Aorta (tissue), 5 donors: ENCODE measurements around the gene PDCD1. TPM values are rescaled to one million over a fixed set of nuclear protein-coding genes. Genes with fewer than 3 reads are reported as not detected.

Source experiments
- ATAC-seq: fragments of 200-7000 bp; cut with Tn5 transposase; one replicate; pipeline ENCODE4 v1.9.1; 2022; ENCODE audit warnings: moderate library complexity; ENCODE audit not compliant: low FRiP score
- DNase-seq, 2 donors: peaks; one replicate each; pipeline ENCODE4 v3.0.0-alpha.2; 2020
- H3K27ac ChIP-seq, 2 donors: one replicate each; pipeline ENCODE4 v1.5.1; 2013; ENCODE audit warnings: low read length in 2 of 2, mild to moderate bottlenecking in 2 of 2, moderate library complexity in 2 of 2, control low read depth in 1 of 2, inconsistent platforms in 1 of 2, low read depth in 1 of 2
- H3K27me3 ChIP-seq, 2 donors: one replicate each; pipeline ENCODE4 v1.6.1; 2013; ENCODE audit warnings: control low read depth in 1 of 2, low read length in 1 of 2, mild to moderate bottlenecking in 1 of 2, moderate library complexity in 1 of 2; ENCODE audit not compliant: insufficient read depth in 2 of 2, control insufficient read depth in 1 of 2
- H3K36me3 ChIP-seq, 2 donors: one replicate each; pipeline ENCODE4 v1.6.1; 2013; ENCODE audit warnings: control low read depth in 1 of 2, low read length in 1 of 2, mild to moderate bottlenecking in 1 of 2; ENCODE audit not compliant: insufficient read depth in 2 of 2, control insufficient read depth in 1 of 2
- H3K4me1 ChIP-seq, 2 donors: one replicate each; pipeline ENCODE4 v1.6.1; 2013; ENCODE audit warnings: low read length in 2 of 2, control low read depth in 1 of 2, mild to moderate bottlenecking in 1 of 2, moderate library complexity in 1 of 2; ENCODE audit not compliant: insufficient read depth in 2 of 2, control insufficient read depth in 1 of 2
- H3K4me3 ChIP-seq, 2 donors: one replicate each; pipeline ENCODE4 v1.5.1; 2013; ENCODE audit warnings: low read length in 2 of 2, control low read depth in 1 of 2, mild to moderate bottlenecking in 1 of 2
- H3K9me3 ChIP-seq: one replicate; pipeline ENCODE4 v1.6.1; 2013; ENCODE audit warnings: mild to moderate bottlenecking, low read length; ENCODE audit not compliant: control insufficient read depth
- WGBS, 2 donors: extraction: QIAGEN DNeasy Blood & Tissue Kit; methylation state at CpG; one replicate each; pipeline ENCODE4 v1.1.7; 2013; 5-methylcytosine and 5-hydroxymethylcytosine counted together
- intact Hi-C, 2 donors: fragments of 100-400 bp; cut with DNase I; formaldehyde crosslinking; loops; one replicate each; pipeline versions ENCODE4 v1.14.2 to v1.15.0; 2022
- polyA plus RNA-seq, 2 donors: library from polyadenylated mRNA; stranded (reverse); fragments of 200-250 nt; gene quantifications; one replicate each; pipeline ENCODE4 v1.2.3, GENCODE V29; 2013
- total RNA-seq, 2 donors: library from RNA; stranded (reverse); fragmentation: NEBNext Ultra II Directional; extraction: Animal tissue kit (Norgen Biotek cat#: 25700); gene quantifications; one replicate each; pipeline ENCODE4 v1.2.1, GENCODE V29; 2021
- donor health status: healthy with polysubstance abuse.
- donor health status: Bipolar disorder and iron deficiency.
- donor health status: DM: no; HTN: no; CAD: no.
- donor health status: DM: no; HTN: no; CAD: no.
- donor health status: DM: yes; HTN: yes; CAD: no.

The PDCD1 gene
- total and polyA plus RNA-seq, 4 donors: 0.39 to 0.75 TPM; not detected in 2

DNA sequence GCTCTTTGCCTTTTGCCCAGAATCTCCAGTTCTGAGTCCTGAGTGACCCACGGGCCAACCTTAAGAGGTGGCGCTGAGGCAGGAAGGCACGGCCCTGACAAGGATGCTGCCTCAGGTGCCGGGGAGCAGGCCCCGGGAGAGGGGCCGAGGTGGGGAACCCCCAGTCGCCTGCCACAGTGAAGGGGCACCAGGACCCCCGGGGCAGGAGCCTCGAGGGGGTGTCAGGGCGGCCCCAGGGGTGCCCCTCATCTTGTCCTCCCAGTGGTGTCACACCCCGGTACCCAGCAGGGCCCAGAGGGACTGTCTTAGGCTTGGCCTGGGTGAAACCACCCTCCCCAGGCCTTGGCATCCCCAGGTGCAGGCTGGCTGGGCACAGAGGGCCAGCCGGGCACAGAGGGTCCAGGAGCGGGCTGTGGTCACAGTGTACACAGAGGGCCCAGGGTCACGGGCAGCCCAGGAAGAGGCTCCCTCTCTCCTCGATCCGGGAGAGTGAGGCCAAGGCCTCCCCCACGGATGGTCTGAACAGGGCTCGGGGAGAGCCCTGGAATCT is 1.0 kb downstream of the PDCD1 start:
- Histone ChIP-seq H3K36me3 (no peaks in the 10 kb centered on the region), H3K27ac (no peak overlapping the region), H3K9me3 (no peaks in the 10 kb centered on the region), H3K4me3 (no peak overlapping the region), H3K4me1 (no peaks in the 10 kb centered on the region), H3K27me3 (no peaks in the 10 kb centered on the region)
- ATAC-seq: no peak
- peak; percentile 37 to 74 for DNase-seq
- WGBS, 2 donors: 91 to 92% methylated on average over 18 of the region's 18 CpGs
- intact Hi-C loops: no loop called here

DNA sequence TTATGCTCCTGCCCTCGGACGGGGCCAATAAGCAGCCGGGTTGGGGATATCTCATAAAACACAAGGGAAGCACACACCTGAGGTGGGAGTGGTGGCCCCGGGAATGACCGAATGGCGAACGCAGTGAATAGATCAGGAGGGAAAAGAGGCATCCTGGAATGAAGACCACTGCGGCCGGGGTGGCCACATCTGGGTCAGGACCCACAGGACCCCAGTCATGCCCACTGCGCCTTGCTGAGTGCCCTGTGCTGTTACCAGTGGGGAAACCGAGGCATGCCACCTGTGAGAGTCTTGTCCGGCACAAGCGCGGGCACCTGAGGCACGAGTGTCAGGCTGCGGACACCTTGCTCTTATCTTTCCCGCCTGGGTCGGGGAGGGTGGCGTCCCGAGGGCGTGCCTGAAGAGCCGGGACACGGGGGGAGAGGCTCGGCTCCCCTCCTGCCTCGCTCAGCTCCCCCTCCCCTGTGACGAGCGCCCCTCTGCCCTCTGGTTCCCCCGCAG is 1.6 kb downstream of the PDCD1 start:
- H3K4me1 ChIP-seq: no peaks in the 10 kb centered on the region
- no peak overlapping the region for H3K27ac ChIP-seq
- WGBS, 2 donors: 88 to 94% methylated on average over 27 to 28 of the region's 28 CpGs
- intact Hi-C loops: no loop called here
- no peaks in the 10 kb centered on the region for H3K9me3 ChIP-seq
- H3K36me3 ChIP-seq: no peaks in the 10 kb centered on the region
- no peaks in the 10 kb centered on the region for H3K27me3 ChIP-seq
- DNase-seq (peak; percentile 46 to 78), ATAC-seq (no peak)
- H3K4me3 ChIP-seq: no peak overlapping the region

DNA sequence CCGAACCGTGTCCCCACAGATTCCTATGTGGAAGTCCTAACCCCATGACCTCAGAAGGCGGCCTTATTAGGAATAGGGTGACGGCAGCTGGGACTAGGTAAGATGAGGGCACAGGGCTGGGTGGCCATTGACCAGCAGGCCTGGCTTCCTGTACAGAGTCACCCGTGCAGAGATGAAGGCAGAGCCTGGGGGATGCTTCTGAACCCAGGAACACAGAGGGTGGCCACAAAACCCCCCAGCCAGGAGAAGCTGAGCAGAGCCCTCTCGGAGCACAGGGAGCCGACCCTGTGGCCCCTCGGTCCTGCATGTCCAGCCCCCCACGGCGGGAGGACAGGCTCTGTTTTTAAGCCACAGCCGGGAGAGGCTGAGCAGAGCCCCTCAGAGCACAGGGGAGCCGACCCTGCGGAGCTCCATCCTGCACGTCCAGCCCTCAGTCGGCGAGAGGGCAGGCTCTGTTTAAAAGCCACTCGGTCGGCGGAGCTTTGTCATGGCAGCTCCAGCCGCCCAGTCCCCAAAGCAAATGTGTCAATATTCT is 2.7 kb downstream of the PDCD1 start:
- intact Hi-C loops: no loop called here
- H3K4me1 ChIP-seq: no peaks in the 10 kb centered on the region
- no peak overlapping the region for H3K4me3 ChIP-seq
- no peaks in the 10 kb centered on the region for H3K9me3 ChIP-seq
- no peaks in the 10 kb centered on the region for H3K36me3 ChIP-seq
- WGBS, 2 donors: 85% methylated on average over 20 of the region's 20 CpGs
- H3K27ac ChIP-seq: no peak overlapping the region
- no peaks in the 10 kb centered on the region for H3K27me3 ChIP-seq
- ATAC-seq (no peak), DNase-seq (peak; percentile 32 to 53)

DNA sequence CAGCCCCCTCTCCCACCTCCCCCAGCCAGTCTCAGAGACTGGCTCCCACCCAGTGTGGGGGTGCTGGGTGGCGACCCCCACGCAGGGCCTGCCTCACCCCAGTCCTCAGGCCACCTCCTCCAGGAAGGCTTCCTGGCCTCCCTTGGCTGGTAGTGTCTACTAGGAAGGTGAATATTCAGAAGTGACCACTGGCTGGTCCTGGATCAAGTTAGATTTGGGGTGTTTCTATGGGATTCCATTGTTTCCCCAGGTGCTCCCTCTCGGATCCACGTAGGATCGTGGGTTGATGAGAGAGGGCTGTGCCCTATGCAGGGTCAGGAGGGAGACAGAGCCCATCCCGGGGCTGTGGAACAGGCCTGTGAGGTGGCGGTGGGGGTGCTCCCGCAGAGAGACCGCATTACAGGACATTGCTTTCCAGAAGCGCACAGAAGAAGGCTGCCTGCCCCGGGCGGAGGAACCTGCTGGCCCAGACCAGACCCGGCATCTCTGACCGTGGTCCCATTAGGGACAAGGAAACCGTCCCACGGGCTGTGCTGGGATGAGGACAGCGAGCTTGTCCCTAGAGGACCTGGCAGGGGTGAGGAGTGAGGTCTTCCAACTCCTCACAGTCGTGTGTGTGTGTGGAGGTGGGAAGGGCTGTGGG is 3.3 kb downstream of the PDCD1 start:
- Histone ChIP-seq H3K4me3 (no peak overlapping the region), H3K4me1 (no peaks in the 10 kb centered on the region), H3K9me3 (no peaks in the 10 kb centered on the region), H3K36me3 (no peaks in the 10 kb centered on the region), H3K27me3 (no peaks in the 10 kb centered on the region), H3K27ac (no peak overlapping the region)
- intact Hi-C loops: no loop called here
- DNase-seq (peak; percentile 27 to 69), ATAC-seq (no peak)
- 84 to 85% methylated on average over 18 of the region's 18 CpGs for WGBS, 2 donors

DNA sequence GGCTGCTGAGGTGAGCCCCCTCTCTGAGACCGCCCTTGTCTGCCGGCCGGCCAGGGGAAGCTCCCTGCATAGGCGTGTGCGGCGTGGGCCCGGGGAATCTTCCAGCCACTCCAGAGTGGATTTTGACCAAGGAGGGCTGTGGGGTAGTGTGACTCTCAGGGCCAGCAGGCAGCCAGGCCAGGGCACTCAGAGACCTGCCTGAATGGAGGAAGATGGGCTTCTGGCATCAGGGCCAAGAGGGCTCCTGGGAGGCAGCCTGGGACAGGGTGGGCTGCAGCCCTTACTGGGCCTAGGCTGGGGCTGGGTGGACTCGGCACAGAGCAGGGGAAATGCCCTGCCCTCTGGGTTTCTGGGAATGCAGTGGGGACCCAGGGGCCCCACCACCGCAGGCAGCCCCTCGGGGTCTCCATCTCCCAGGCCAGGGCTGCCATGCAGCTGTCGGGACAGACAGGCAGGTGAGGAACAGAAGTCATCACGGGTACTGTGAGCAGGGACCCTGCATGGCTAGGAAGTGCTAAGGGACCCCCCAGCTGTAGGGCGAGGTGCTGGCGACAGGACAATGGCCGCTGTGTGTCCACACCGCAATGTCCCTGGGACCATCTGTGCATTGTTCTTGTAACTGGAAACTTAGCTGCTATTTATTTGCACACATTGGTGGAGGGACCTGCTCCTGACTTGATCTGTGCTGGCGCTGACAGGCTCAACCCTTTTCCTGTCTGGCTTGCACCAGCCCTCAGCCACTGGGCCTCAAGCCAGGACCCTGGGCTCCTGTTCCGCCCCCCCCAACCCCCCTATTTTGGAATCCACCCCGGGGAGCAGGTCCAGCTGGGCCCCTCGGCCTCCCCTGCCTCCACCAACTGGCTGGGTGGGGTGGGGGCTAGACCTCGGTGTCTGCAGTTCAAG is 4.1 kb downstream of the PDCD1 start:
- peak; percentile 40 to 61 for DNase-seq
- Histone ChIP-seq H3K27ac (no peak overlapping the region), H3K36me3 (no peaks in the 10 kb centered on the region), H3K27me3 (no peaks in the 10 kb centered on the region), H3K9me3 (no peaks in the 10 kb centered on the region), H3K4me1 (no peaks in the 10 kb centered on the region), H3K4me3 (no peak overlapping the region)
- WGBS, 2 donors: 60 to 66% methylated on average over 20 to 21 of the region's 21 CpGs
- no peak for ATAC-seq
- intact Hi-C loops: no loop called here

DNA sequence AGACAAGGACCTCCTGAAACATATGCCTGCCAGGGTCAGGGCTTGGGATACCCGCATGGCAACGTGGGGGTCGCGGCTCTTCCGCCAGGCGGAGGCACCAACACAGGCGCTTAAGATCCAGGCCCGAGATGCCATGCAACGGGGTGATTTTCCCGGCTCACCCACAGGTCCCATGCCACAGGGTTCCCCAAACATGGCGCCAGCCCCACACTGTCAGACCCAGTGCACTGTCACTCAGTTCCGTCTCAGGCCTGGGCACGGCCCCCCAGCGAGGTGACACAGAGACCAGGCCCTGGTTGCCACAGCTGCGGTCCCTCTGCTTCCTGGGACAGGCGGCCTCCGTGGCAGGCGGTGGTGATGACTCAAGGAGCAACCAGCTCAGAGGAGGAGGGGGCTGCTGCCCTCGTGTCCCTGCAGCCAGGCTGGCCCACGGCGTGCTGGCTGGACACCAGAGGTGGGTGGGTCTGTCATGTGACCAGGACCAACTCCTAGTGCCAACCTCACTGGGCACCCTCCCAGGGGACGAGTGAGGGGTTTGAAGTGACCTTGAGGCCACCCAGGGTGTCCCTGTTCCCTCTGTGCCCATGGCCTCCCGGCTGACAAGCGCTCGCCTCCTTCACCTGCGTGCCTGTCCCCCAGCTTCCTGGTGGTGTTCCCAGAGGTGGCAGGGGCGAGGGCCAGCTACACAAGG is 4.9 kb downstream of the PDCD1 start:
- ATAC-seq (no peak), DNase-seq (peak; percentile 42 to 75)
- Histone ChIP-seq H3K27me3 (no peaks in the 10 kb centered on the region), H3K4me3 (no peak overlapping the region), H3K9me3 (no peaks in the 10 kb centered on the region), H3K4me1 (no peaks in the 10 kb centered on the region), H3K27ac (no peak overlapping the region), H3K36me3 (no peaks in the 10 kb centered on the region)
- intact Hi-C loops: no loop called here
- WGBS, 2 donors: 79 to 80% methylated on average over 25 to 27 of the region's 27 CpGs

DNA sequence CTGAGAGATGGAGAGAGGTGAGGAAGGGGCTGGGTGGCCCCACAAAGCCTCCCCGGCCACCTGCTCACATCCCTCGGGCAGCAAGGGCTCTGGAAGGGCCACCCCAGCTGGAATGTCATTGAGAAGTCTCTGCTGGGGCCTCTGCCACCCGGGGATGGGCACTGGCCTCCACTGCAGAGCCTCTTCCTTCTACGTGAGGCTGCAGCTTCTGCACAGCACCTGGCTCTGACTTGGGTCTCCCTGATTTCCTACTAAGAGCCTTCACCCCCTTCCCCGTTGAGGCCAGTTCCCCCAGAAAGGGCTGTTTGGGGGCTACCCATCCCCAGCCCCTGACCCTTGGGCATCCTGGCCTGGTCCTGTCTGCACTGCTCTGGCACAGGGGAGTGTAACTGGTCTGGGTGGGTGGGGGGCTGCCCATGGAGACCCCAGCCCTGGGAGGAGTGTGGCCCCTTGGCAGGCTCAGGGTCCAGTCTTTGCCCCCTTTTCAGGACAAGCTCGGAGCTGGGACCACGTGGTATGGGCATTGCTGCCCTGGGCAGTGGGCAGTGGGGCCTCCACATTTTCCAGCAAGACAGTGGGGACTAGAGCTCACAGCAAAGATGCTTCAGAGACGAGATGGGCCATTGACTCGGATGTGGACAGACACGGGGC is 5.6 kb downstream of the PDCD1 start:
- H3K27ac ChIP-seq: no peak overlapping the region
- no peaks in the 10 kb centered on the region for H3K9me3 ChIP-seq
- 94 to 96% methylated on average over 10 of the region's 10 CpGs for WGBS, 2 donors
- ATAC-seq (no peak), DNase-seq (peak; percentile 41 to 62)
- no peaks in the 10 kb centered on the region for H3K27me3 ChIP-seq
- H3K4me3 ChIP-seq: no peak overlapping the region
- no peaks in the 10 kb centered on the region for H3K36me3 ChIP-seq
- no peaks in the 10 kb centered on the region for H3K4me1 ChIP-seq
- intact Hi-C loops: no loop called here
